ENCODE data around the gene SDF2.

The SDF2 gene

GRCh38 chr17:28700278-28700677 lies 38.6 kb upstream of the SDF2 start:
- DNase-seq (ENCODE audit: low spot score) = no peak
- in situ Hi-C loops (cut with MboI; ENCODE audit: low sequenced_read_pairs, unreplicated experiment) = no loop called here
- TF ChIP-seq CTCF (IDR thresholded peaks at IDR 0.05; ENCODE audit: borderline replicate concordance, control extremely low read depth, extremely low read depth, insufficient read depth, missing control alignments) = no peak

GRCh38 chr17:28698253-28698941 lies 36.7 kb upstream of the SDF2 start:
- TF ChIP-seq CTCF (IDR thresholded peaks at IDR 0.05; ENCODE audit: borderline replicate concordance, control extremely low read depth, extremely low read depth, insufficient read depth, missing control alignments) = no peak
- no peak for DNase-seq (ENCODE audit: low spot score)
- in situ Hi-C loops (cut with MboI; ENCODE audit: low sequenced_read_pairs, unreplicated experiment) = no loop called here

GRCh38 chr17:28693869-28694268 lies 32.2 kb upstream of the SDF2 start:
- in situ Hi-C loops (cut with MboI; ENCODE audit: low sequenced_read_pairs, unreplicated experiment) = no loop called here
- no peak for DNase-seq (ENCODE audit: low spot score)
- no peak for TF ChIP-seq CTCF (IDR thresholded peaks at IDR 0.05; ENCODE audit: borderline replicate concordance, control extremely low read depth, extremely low read depth, insufficient read depth, missing control alignments)

- no peak for DNase-seq (ENCODE audit: low spot score)
- in situ Hi-C loops (cut with MboI; ENCODE audit: low sequenced_read_pairs, unreplicated experiment) = no loop called here
- no peak for TF ChIP-seq CTCF (IDR thresholded peaks at IDR 0.05; ENCODE audit: borderline replicate concordance, control extremely low read depth, extremely low read depth, insufficient read depth, missing control alignments)
These were observed 27.3 kb upstream of the SDF2 start for GRCh38 chr17:28689011-28689410.

GRCh38 chr17:28688481-28688880 lies 26.8 kb upstream of the SDF2 start:
- in situ Hi-C loops (cut with MboI; ENCODE audit: low sequenced_read_pairs, unreplicated experiment) = no loop called here
- TF ChIP-seq CTCF (IDR thresholded peaks at IDR 0.05; ENCODE audit: borderline replicate concordance, control extremely low read depth, extremely low read depth, insufficient read depth, missing control alignments) = no peak
- DNase-seq (ENCODE audit: low spot score) = no peak

- no peak for TF ChIP-seq CTCF (IDR thresholded peaks at IDR 0.05; ENCODE audit: borderline replicate concordance, control extremely low read depth, extremely low read depth, insufficient read depth, missing control alignments)
- in situ Hi-C loops (cut with MboI; ENCODE audit: low sequenced_read_pairs, unreplicated experiment) = no loop called here
- DNase-seq (ENCODE audit: low spot score) = no peak
These were observed 24.6 kb upstream of the SDF2 start for GRCh38 chr17:28686296-28686695.
